ENCODE results near the gene LGALS3BP.

- TF ChIP-seq CTCF (IDR thresholded peaks at IDR 0.05) (peak in 1 of 3 donors; percentile 50), POLR2A (IDR thresholded peaks at IDR 0.05) (no peak)
Observed at GRCh38 chr17:78993241-78993956, 13.7 kb upstream of the LGALS3BP start.
